ENCODE measurements around the gene SH3BP1.

DNA sequence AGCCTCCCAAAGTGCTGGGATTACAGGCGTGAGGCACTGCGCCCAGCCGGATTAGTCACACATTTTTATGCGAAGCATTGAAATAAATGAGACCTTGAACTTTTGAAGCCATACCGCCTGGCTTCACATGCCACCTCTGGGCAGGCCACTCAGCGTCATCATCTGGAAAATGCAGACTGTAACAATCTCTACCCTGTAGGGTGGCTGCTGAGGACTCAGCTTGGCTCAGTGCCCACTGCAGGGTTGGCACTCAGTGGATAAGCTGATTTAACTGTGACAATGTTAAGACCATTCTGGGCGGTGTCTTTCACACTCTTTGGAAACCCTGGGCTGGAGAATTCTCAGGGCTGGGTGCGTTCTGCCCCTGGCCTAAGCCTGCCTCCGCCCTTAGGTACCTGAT, 8.5 kb downstream of the SH3BP1 start:
- TF ChIP-seq, protein P1, sequence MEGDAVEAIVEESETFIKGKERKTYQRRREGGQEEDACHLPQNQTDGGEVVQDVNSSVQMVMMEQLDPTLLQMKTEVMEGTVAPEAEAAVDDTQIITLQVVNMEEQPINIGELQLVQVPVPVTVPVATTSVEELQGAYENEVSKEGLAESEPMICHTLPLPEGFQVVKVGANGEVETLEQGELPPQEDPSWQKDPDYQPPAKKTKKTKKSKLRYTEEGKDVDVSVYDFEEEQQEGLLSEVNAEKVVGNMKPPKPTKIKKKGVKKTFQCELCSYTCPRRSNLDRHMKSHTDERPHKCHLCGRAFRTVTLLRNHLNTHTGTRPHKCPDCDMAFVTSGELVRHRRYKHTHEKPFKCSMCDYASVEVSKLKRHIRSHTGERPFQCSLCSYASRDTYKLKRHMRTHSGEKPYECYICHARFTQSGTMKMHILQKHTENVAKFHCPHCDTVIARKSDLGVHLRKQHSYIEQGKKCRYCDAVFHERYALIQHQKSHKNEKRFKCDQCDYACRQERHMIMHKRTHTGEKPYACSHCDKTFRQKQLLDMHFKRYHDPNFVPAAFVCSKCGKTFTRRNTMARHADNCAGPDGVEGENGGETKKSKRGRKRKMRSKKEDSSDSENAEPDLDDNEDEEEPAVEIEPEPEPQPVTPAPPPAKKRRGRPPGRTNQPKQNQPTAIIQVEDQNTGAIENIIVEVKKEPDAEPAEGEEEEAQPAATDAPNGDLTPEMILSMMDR (IDR thresholded peaks at IDR 0.05; ENCODE audit: low read depth, low read length, poor library complexity, severe bottlenecking) = no peak
- no peak for TF ChIP-seq EZH2phosphoT487 (IDR thresholded peaks at IDR 0.05; ENCODE audit: borderline replicate concordance, low read length)
